ENCODE data around the gene PRR30.
A peak's percentile ranks its signal among the peaks of the same experiment; 100 is the strongest.
"Not testable (repeated sequence)": the region's sequence is repeated elsewhere in the genome, so short reads cannot be mapped to it uniquely, and the experiment has no call there.

The PRR30 gene

GRCh38 chr2:27115519-27115918, 23.7 kb downstream of the PRR30 start:
- Mint-ChIP-seq H3K4me1 (ENCODE audit: low read depth in 2 of 2) (peaks cover 0 to 4% of the 10 kb centered on the region in 2 donors), H3K36me3 (ENCODE audit: insufficient read depth) (no peaks in the 10 kb centered on the region), H3K4me3 (no peak overlapping the region), H3K9me3 (no peaks in the 10 kb centered on the region), H3K27me3 (peaks cover 32 to 53% of the 10 kb centered on the region in 2 donors), H3K27ac (no peak overlapping the region)
- DNase-seq (no peak), ATAC-seq (replicated peaks) (no peak)

- H3K9me3 Mint-ChIP-seq; H3K36me3 Mint-ChIP-seq (ENCODE audit: insufficient read depth); H3K27ac Mint-ChIP-seq; DNase-seq; H3K4me1 Mint-ChIP-seq (ENCODE audit: low read depth in 2 of 2); H3K4me3 Mint-ChIP-seq; ATAC-seq (replicated peaks): not testable (repeated sequence)
- H3K27me3 Mint-ChIP-seq = peaks cover 6 to 26% of the 10 kb centered on the region in 2 donors
These were observed 27.7 kb downstream of the PRR30 start for GRCh38 chr2:27111392-27112078.

- H3K4me1 Mint-ChIP-seq (ENCODE audit: low read depth in 2 of 2); H3K9me3 Mint-ChIP-seq; ATAC-seq (replicated peaks); H3K27ac Mint-ChIP-seq; DNase-seq; H3K36me3 Mint-ChIP-seq (ENCODE audit: insufficient read depth); H3K4me3 Mint-ChIP-seq: not testable (repeated sequence)
- peaks cover 11 to 31% of the 10 kb centered on the region in 2 donors for H3K27me3 Mint-ChIP-seq
These were observed 28.4 kb downstream of the PRR30 start for GRCh38 chr2:27110603-27111352.

DNA sequence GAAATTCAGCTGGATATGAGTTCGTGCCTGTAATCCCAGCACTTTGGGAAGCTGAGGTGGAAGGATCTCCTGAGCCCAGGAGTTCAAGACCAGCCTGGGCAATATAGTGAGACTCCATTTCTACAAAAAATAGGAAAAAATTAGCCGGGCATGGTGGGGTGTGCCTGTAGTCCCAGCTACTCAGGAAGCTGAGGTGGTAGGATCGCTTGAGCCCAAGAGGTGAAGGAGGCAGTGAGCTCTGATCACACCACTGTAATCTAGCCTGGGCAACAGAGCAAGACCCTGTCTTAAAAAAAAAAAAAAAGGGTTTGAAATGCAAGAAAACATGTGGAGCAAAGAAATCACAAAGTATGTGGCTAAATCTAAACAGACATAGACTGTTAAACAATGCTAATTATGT, 30.1 kb downstream of the PRR30 start:
- DNase-seq = no peak
- H3K4me3 Mint-ChIP-seq = no peak overlapping the region

DNA sequence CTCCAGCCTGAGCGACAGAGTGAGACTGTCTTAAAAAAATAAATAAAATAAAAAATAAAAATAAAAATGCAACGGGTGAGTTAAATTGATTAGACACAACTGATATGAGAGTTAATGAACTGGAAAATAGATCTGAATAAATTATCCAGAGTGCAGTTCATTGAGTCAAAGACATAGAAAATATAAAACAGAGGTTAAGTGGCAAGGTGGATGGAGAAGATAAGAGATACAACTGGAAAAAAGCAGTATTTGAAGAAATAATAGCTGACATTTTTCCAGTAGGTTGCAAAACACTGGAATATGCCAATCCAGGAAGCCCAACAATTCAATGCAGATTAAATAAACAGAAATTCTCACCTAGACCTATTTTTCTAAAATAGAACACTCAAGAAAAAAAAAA, 31.0 kb downstream of the PRR30 start:
- DNase-seq (no peak), ATAC-seq (replicated peaks) (no peak)
- no peaks in the 10 kb centered on the region for H3K4me1 Mint-ChIP-seq (ENCODE audit: low read depth in 2 of 2)

More for the DNA sequence above, 30.1 kb downstream of the PRR30 start:
- Mint-ChIP-seq H3K9me3 (no peaks in the 10 kb centered on the region), H3K27me3 (peaks cover 13 to 33% of the 10 kb centered on the region in 2 donors), H3K27ac (no peak overlapping the region), H3K4me1 (ENCODE audit: low read depth in 2 of 2) (no peaks in the 10 kb centered on the region), H3K36me3 (ENCODE audit: insufficient read depth) (no peaks in the 10 kb centered on the region)
- ATAC-seq (replicated peaks) = no peak

GRCh38 chr2:27105981-27106380, 33.2 kb downstream of the PRR30 start:
- H3K9me3 Mint-ChIP-seq = no peaks in the 10 kb centered on the region

More for the DNA sequence above, 31.0 kb downstream of the PRR30 start:
- no peaks in the 10 kb centered on the region for H3K9me3 Mint-ChIP-seq
- H3K27ac Mint-ChIP-seq = no peak overlapping the region
- H3K4me3 Mint-ChIP-seq = no peak overlapping the region
- peaks cover 13 to 35% of the 10 kb centered on the region in 2 donors for H3K27me3 Mint-ChIP-seq
- no peaks in the 10 kb centered on the region for H3K36me3 Mint-ChIP-seq (ENCODE audit: insufficient read depth)

DNA sequence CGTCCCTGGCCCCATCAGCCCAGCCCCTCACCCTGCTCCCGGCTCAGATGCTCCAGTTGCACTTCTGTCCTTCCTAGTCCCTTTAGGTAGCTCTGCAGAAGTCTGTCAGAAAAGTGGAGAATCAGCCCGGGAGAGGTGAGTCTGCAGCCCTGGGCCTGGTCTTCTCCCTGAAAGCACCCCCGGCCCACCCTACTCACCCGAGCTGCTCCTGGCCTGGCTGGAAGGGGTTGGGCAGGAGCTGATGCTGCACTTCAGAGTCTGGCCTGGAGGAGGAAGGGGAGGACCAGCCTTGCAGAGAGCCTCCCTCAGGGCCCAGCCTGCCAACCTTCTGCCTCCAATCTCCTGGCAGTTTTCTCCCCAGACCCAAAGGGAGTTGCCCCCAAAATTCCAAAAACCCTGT, 36.9 kb downstream of the PRR30 start:
- Mint-ChIP-seq H3K4me3 (no peak overlapping the region), H3K27me3 (peaks cover 7 to 42% of the 10 kb centered on the region in 2 donors), H3K27ac (no peak overlapping the region), H3K4me1 (ENCODE audit: low read depth in 2 of 2) (peaks cover 0 to 6% of the 10 kb centered on the region in 2 donors), H3K9me3 (no peaks in the 10 kb centered on the region), H3K36me3 (ENCODE audit: insufficient read depth) (no peaks in the 10 kb centered on the region)
- DNase-seq (no peak), ATAC-seq (replicated peaks) (no peak)

More at GRCh38 chr2:27105981-27106380, 33.2 kb downstream of the PRR30 start:
- H3K4me1 Mint-ChIP-seq (ENCODE audit: low read depth in 2 of 2) = no peaks in the 10 kb centered on the region
- no peak for ATAC-seq (replicated peaks)
- no peak for DNase-seq
- no peak overlapping the region for H3K4me3 Mint-ChIP-seq
- peaks cover 7 to 49% of the 10 kb centered on the region in 2 donors for H3K27me3 Mint-ChIP-seq
- no peak overlapping the region for H3K27ac Mint-ChIP-seq
- H3K36me3 Mint-ChIP-seq (ENCODE audit: insufficient read depth) = no peaks in the 10 kb centered on the region

DNA sequence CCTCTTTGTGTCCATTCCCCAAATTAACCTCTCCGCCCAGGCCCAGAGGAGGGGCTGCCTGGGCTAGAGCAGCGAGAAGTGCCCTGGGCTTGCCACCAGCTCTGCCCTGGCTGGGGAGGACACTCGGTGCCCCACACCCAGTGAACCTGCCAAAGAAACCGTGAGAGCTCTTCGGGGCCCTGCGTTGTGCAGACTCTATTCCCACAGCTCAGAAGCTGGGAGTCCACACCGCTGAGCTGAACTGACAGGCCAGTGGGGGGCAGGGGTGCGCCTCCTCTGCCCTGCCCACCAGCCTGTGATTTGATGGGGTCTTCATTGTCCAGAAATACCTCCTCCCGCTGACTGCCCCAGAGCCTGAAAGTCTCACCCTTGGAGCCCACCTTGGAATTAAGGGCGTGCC, 39.2 kb downstream of the PRR30 start:
- Mint-ChIP-seq H3K27me3 (peaks cover 0 to 27% of the 10 kb centered on the region in 2 donors), H3K4me1 (ENCODE audit: low read depth in 2 of 2) (peaks cover 7 to 20% of the 10 kb centered on the region in 2 donors), H3K9me3 (no peaks in the 10 kb centered on the region), H3K36me3 (ENCODE audit: insufficient read depth) (no peaks in the 10 kb centered on the region), H3K27ac (no peak overlapping the region), H3K4me3 (no peak overlapping the region)
- DNase-seq (no peak), ATAC-seq (replicated peaks) (no peak)

- Mint-ChIP-seq H3K4me3 (no peak overlapping the region), H3K4me1 (ENCODE audit: low read depth in 2 of 2) (peaks cover 7 to 20% of the 10 kb centered on the region in 2 donors), H3K27me3 (peaks cover 0 to 21% of the 10 kb centered on the region in 2 donors), H3K36me3 (ENCODE audit: insufficient read depth) (no peaks in the 10 kb centered on the region), H3K27ac (no peak overlapping the region), H3K9me3 (no peaks in the 10 kb centered on the region)
- ATAC-seq (replicated peaks) = no peak
- no peak for DNase-seq
These were observed 39.8 kb downstream of the PRR30 start for GRCh38 chr2:27099334-27099955.

- H3K27ac Mint-ChIP-seq = no peak overlapping the region
- ATAC-seq (replicated peaks) (no peak), DNase-seq (no peak)
- H3K27me3 Mint-ChIP-seq = peaks cover 0 to 8% of the 10 kb centered on the region in 2 donors
- H3K4me1 Mint-ChIP-seq (ENCODE audit: low read depth in 2 of 2) = peaks cover 7 to 20% of the 10 kb centered on the region in 2 donors
- H3K9me3 Mint-ChIP-seq = no peaks in the 10 kb centered on the region
- no peak overlapping the region for H3K4me3 Mint-ChIP-seq
- H3K36me3 Mint-ChIP-seq (ENCODE audit: insufficient read depth) = no peaks in the 10 kb centered on the region
These were observed 41.9 kb downstream of the PRR30 start for GRCh38 chr2:27097341-27097740.

- no peaks in the 10 kb centered on the region for H3K36me3 Mint-ChIP-seq (ENCODE audit: insufficient read depth)
- H3K27me3 Mint-ChIP-seq = peaks cover 0 to 3% of the 10 kb centered on the region in 2 donors
- ATAC-seq (replicated peaks) (no peak), DNase-seq (no peak)
- H3K27ac Mint-ChIP-seq = peak overlapping the region; percentile 27 to 86
- H3K4me1 Mint-ChIP-seq (ENCODE audit: low read depth in 2 of 2) = peaks cover 7 to 20% of the 10 kb centered on the region in 2 donors
- H3K4me3 Mint-ChIP-seq = no peak overlapping the region
- no peaks in the 10 kb centered on the region for H3K9me3 Mint-ChIP-seq
These were observed 42.4 kb downstream of the PRR30 start for GRCh38 chr2:27096748-27097297.

GRCh38 chr2:27095745-27096651, 43.2 kb downstream of the PRR30 start:
- Mint-ChIP-seq H3K9me3 (no peaks in the 10 kb centered on the region), H3K4me3 (peak overlapping the region; percentile 40 to 46), H3K4me1 (ENCODE audit: low read depth in 2 of 2) (peaks cover 7 to 20% of the 10 kb centered on the region in 2 donors), H3K36me3 (ENCODE audit: insufficient read depth) (no peaks in the 10 kb centered on the region), H3K27me3 (no peaks in the 10 kb centered on the region), H3K27ac (peak overlapping the region in 1 of 2 donors; percentile 86)
- DNase-seq = no peak
- ATAC-seq (replicated peaks) = peak; percentile 83

DNA sequence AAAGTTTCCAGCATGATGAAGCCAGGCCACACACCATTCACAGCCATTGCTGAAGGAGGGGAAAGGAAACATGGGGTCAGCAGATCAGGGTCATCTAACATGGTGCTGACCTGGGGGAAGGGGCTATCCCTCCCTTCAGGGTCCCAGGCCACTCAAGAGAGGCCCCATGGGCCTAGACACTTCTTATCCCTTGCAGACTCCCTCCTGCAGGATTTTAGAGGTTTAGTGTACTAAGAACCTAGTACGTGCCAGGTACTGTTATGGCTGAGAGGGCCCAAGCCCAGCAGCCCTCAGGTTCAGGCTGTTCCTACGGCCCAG, 43.8 kb downstream of the PRR30 start:
- Mint-ChIP-seq H3K27ac (no peak overlapping the region), H3K4me3 (no peak overlapping the region), H3K27me3 (no peaks in the 10 kb centered on the region), H3K36me3 (ENCODE audit: insufficient read depth) (no peaks in the 10 kb centered on the region), H3K9me3 (no peaks in the 10 kb centered on the region), H3K4me1 (ENCODE audit: low read depth in 2 of 2) (peaks cover 7 to 20% of the 10 kb centered on the region in 2 donors)
- DNase-seq (no peak), ATAC-seq (replicated peaks) (no peak)

All from effector memory CD8-positive, alpha-beta T cell (primary cell).